Mammary epithelial cell (primary cell): ENCODE data around the gene DDX41.

Source experiments
- CTCF ChIP-seq, 2 donors: IDR thresholded peaks in 1 of 2; conservative IDR thresholded peaks in 1 of 2; 2 replicates each; pipeline ENCODE4 v1.5.1; 2011 to 2012; ENCODE audit warnings: inconsistent platforms in 2 of 2, low read length in 2 of 2, mild to moderate bottlenecking in 2 of 2, control low read depth in 1 of 2, low read depth in 1 of 2; ENCODE audit not compliant: insufficient read depth in 1 of 2; ENCODE audit errors: extremely low read depth in 1 of 2
- EZH2 ChIP-seq: IDR thresholded peaks from 2 replicates; pipeline ENCODE4 v1.6.1; 2012; ENCODE audit warnings: low read length, inconsistent platforms, borderline replicate concordance

DNA sequence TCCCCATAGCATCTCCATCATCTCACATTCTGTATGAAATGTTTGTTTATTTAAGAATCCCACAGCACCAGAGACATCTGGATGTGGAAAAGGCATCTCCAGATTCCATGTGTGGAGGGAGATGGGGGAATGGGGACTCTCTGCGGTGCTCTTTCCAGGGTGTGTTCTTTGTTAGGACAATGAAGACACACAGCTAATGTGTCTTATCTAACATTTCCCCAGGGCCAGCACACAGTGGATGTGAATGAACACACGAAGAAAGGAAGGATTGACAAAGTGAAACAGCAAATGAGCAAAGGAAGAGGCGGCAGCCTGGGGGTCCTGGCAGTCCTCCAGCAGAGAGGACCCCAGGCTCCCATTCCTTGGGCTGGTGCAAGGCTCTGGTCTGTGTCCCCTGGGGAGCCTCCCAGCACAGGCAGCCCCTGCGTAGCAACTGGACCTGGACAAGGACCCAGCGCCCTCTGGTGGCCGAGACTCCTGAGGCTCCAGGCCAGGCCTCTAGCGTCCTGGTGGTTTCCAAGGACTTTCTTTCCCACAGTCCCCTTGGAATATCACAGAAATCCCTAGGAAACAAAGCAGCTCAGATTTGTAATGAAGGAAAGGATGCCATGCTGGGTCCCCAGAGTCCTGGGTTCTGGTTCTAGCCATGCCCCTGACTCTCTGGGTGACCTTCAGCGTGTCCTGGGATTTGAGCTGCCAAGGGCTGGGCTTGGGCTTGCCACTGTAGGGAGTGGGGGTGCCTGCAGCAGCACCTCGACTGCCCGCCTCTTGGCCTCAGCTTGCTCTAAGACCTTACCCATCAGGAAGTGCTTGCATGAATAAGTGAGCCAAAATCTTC is 15.9 kb downstream of the DDX41 start:
- TF ChIP-seq CTCF (conservative IDR thresholded peaks at IDR 0.05 in 1 of 2, IDR thresholded peaks at IDR 0.05 in 1 of 2; ENCODE audit: extremely low read depth in 1 of 2, insufficient read depth in 1 of 2, low read depth in 1 of 2, low read length in 2 of 2), result peak; percentile 96 to 98
- TF ChIP-seq EZH2, result no peak
